ENCODE measurements around the gene CDH15.

DNA sequence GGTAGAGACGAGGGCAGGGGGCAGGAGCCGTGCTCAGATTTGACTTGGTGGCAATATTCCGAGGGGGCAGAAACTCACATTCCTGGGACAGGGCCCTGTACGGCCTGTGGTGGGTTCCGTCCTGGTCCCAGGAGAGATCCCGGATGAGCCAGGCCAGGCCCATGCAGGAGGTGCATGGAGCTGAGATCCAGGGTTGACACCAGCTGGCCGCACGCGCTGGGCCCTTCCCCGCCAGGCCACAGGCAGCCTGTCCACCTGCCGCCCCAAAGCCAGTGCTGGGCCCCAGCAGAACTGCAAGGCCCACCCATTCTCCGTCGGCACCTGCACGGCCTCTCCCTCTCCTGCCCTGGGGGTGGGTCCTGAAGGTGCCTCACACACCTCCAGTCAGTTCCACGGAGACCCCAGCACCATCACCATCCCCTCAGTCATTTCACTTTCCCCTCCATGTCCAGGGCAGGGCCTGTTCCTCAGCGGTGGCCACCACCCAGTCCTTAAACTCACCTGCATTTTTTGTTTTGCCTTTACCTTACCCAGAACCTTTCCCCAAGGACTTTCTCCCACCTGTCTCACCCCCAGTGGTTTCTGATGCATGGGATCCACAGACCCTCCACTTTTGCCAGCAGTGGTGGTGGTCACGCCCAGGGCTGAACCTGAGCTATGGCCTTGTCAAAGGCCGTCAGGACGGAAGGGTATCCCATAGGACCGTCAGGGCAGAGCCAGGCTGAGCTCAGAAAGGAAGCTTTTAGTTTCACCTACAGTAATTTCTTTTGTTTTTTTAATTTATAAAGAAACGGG lies 25.1 kb upstream of the CDH15 start:
- TF ChIP-seq, protein P1, sequence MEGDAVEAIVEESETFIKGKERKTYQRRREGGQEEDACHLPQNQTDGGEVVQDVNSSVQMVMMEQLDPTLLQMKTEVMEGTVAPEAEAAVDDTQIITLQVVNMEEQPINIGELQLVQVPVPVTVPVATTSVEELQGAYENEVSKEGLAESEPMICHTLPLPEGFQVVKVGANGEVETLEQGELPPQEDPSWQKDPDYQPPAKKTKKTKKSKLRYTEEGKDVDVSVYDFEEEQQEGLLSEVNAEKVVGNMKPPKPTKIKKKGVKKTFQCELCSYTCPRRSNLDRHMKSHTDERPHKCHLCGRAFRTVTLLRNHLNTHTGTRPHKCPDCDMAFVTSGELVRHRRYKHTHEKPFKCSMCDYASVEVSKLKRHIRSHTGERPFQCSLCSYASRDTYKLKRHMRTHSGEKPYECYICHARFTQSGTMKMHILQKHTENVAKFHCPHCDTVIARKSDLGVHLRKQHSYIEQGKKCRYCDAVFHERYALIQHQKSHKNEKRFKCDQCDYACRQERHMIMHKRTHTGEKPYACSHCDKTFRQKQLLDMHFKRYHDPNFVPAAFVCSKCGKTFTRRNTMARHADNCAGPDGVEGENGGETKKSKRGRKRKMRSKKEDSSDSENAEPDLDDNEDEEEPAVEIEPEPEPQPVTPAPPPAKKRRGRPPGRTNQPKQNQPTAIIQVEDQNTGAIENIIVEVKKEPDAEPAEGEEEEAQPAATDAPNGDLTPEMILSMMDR (IDR thresholded peaks at IDR 0.05; ENCODE audit: insufficient read depth, low read length, poor library complexity, severe bottlenecking), result no peak
- TF ChIP-seq EZH2phosphoT487 (conservative IDR thresholded peaks at IDR 0.05; ENCODE audit: low read length), result no peak

All from SU-DHL-6 (cell line).